ENCODE data around the gene MGAT4A.
A peak's percentile ranks its signal among the peaks of the same experiment; 100 is the strongest.
"Not testable (repeated sequence)": the region's sequence is repeated elsewhere in the genome, so short reads cannot be mapped to it uniquely, and the experiment has no call there.

The MGAT4A gene

GRCh38 chr2:98663511-98664090, 67.3 kb downstream of the MGAT4A start:
- no peak for DNase-seq (ENCODE audit: low read depth in 2 of 3, low spot score in 2 of 3)

- DNase-seq (ENCODE audit: low read depth in 2 of 3, low spot score in 2 of 3) = not testable (repeated sequence)
Observed at GRCh38 chr2:98659491-98659840, 71.5 kb downstream of the MGAT4A start.

- no peak for DNase-seq (ENCODE audit: low read depth in 2 of 3, low spot score in 2 of 3)
Observed at GRCh38 chr2:98658816-98659490, 72.0 kb downstream of the MGAT4A start.

GRCh38 chr2:98656800-98657199, 74.1 kb downstream of the MGAT4A start:
- no peak for DNase-seq (ENCODE audit: low read depth in 2 of 3, low spot score in 2 of 3)

GRCh38 chr2:98654699-98655495, 76.0 kb downstream of the MGAT4A start:
- no peak for DNase-seq (ENCODE audit: low read depth in 2 of 3, low spot score in 2 of 3)

GRCh38 chr2:98650998-98651397, 79.9 kb downstream of the MGAT4A start:
- DNase-seq (ENCODE audit: low read depth in 2 of 3, low spot score in 2 of 3) = no peak

GRCh38 chr2:98649992-98650375, 80.9 kb downstream of the MGAT4A start:
- no peak for DNase-seq (ENCODE audit: low read depth in 2 of 3, low spot score in 2 of 3)

- DNase-seq (ENCODE audit: low read depth in 2 of 3, low spot score in 2 of 3) = peak in 1 of 3 experiments; percentile 63
Observed at GRCh38 chr2:98649135-98649991, 81.6 kb downstream of the MGAT4A start.

- no peak for DNase-seq (ENCODE audit: low read depth in 2 of 3, low spot score in 2 of 3)
Observed at GRCh38 chr2:98648451-98648850, 82.5 kb downstream of the MGAT4A start.

GRCh38 chr2:98647636-98648035, 83.3 kb downstream of the MGAT4A start:
- DNase-seq (ENCODE audit: low read depth in 2 of 3, low spot score in 2 of 3) = no peak

- DNase-seq (ENCODE audit: low read depth in 2 of 3, low spot score in 2 of 3) = no peak
Observed at GRCh38 chr2:98643496-98644100, 87.3 kb downstream of the MGAT4A start.

GRCh38 chr2:98637401-98638147, 93.4 kb downstream of the MGAT4A start:
- peak in 1 of 3 experiments; percentile 25 for DNase-seq (ENCODE audit: low read depth in 2 of 3, low spot score in 2 of 3)

GRCh38 chr2:98634406-98635092, 96.4 kb downstream of the MGAT4A start:
- no peak for DNase-seq (ENCODE audit: low read depth in 2 of 3, low spot score in 2 of 3)

- no peak for DNase-seq (ENCODE audit: low read depth in 2 of 3, low spot score in 2 of 3)
Observed at GRCh38 chr2:98632351-98632750, 98.6 kb downstream of the MGAT4A start.

- no peak for DNase-seq (ENCODE audit: low read depth in 2 of 3, low spot score in 2 of 3)
Observed at GRCh38 chr2:98623657-98624056, 107.3 kb downstream of the MGAT4A start.

GRCh38 chr2:98617149-98617548, 113.8 kb downstream of the MGAT4A start:
- no peak for DNase-seq (ENCODE audit: low read depth in 2 of 3, low spot score in 2 of 3)

- DNase-seq (ENCODE audit: low read depth in 2 of 3, low spot score in 2 of 3) = no peak
Observed at GRCh38 chr2:98615481-98615880, 115.5 kb downstream of the MGAT4A start.

GRCh38 chr2:98614024-98614739, 116.8 kb downstream of the MGAT4A start:
- DNase-seq (ENCODE audit: low read depth in 2 of 3, low spot score in 2 of 3) = no peak

All from activated CD8-positive, alpha-beta memory T cell treated with anti-CD3 and anti-CD28 coated beads for 48 hours (primary cell).